ENCODE results near the gene BLTP2.

The BLTP2 gene

DNA sequence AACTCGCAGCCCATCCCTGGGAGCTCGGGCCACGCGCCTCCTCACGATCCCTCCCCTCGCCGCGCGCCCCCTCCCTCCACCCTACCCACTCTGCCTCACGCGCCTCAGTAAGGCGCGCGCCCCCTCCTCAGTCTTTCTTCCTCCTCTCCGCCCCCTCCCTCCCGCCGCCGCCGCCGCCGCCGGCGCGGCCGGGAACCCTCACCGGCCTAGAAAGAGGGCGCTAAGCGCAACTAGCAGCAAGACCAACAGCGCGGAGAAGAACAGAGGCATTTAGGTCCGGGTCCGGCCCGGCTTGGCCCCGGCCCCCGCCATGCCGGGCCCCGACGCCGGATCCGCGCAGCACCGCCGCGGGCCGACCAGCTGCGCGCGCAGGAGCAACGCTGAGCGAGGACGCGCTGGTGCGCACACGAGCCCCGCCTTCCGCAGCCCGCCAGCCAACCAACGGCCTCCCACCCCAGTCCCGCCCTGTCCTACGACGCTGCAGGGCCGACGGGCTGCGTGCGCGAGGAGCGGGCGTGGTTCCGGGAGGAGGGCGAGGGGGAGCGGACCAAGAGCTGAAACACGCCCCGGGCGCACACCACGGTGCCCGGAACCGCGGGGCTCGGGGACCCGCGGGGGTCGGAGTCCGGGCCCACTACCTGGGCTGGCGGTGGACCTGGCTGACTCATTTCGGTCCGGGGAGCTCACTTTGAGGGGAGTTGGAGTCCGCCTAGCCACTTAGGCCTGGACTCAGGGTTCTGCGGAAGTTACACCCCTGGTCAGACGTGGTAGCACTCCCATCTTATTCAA lies at the start of gene BLTP2:
TSS of gene BLTP2 (minus strand) at position 372 of the 789 bp plus-strand sequence. CDS start at position 270, 102 bp downstream.
- Mint-ChIP-seq H3K4me3 (peak within 1 kb of the TSS; percentile 97), H3K27ac (peak within 1 kb of the TSS; percentile 93), H3K9me3 (no peaks in the 10 kb centered on the region), H3K4me1 (ENCODE audit: low read depth) (peaks cover 45% of the 10 kb centered on the region), H3K36me3 (ENCODE audit: low read depth) (peaks cover 80% of the 10 kb centered on the region), H3K27me3 (no peaks in the 10 kb centered on the region)
- intact Hi-C loops (cut with micrococcal nuclease) = loop anchor here (1.0 to 5.0 kb wide), 3 partner anchors 16 to 72 kb away; partner anchors contain the start of genes RAB34, RPL23A, SDF2 and SPAG5

- Mint-ChIP-seq H3K36me3 (ENCODE audit: low read depth) (peaks cover 100% of the 10 kb centered on the region), H3K27ac (no peak overlapping the region), H3K27me3 (no peaks in the 10 kb centered on the region)
Measured at GRCh38 chr17:28693869-28694268, 48.9 kb upstream of the BLTP2 start.

GRCh38 chr17:28689011-28689410 lies 44.1 kb upstream of the BLTP2 start:
- Mint-ChIP-seq H3K27ac (no peak overlapping the region), H3K27me3 (no peaks in the 10 kb centered on the region), H3K4me3 (no peak overlapping the region), H3K4me1 (ENCODE audit: low read depth) (no peaks in the 10 kb centered on the region), H3K9me3 (no peaks in the 10 kb centered on the region), H3K36me3 (ENCODE audit: low read depth) (peaks cover 100% of the 10 kb centered on the region)
- intact Hi-C loops (cut with micrococcal nuclease) = no loop called here

More at GRCh38 chr17:28693869-28694268, 48.9 kb upstream of the BLTP2 start:
- Mint-ChIP-seq H3K4me1 (ENCODE audit: low read depth) (no peaks in the 10 kb centered on the region), H3K9me3 (no peaks in the 10 kb centered on the region), H3K4me3 (no peak overlapping the region)
- intact Hi-C loops (cut with micrococcal nuclease) = no loop called here

GRCh38 chr17:28688481-28688880 lies 43.5 kb upstream of the BLTP2 start:
- peaks cover 100% of the 10 kb centered on the region for H3K36me3 Mint-ChIP-seq (ENCODE audit: low read depth)
- H3K27ac Mint-ChIP-seq = no peak overlapping the region

DNA sequence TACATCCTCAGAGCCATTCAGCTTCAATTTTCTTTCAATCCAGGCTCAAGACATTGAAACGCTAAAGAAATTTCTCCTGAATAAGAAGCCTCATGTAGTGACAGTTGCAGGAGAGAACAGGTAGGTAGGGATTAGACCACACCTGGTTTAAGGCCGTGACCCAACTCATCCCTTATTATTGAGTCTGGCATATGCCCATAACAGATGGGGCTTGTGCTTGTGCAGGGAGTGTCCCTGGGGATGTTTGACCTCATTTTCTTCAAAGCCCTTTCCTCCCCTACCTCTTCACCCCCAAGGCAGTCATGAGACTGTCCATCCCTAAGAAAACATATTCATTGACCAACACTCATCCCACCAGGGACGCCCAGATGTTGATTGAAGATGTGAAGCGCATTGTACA lies 41.3 kb upstream of the BLTP2 start:
- no peak overlapping the region for H3K4me3 Mint-ChIP-seq
- intact Hi-C loops (cut with micrococcal nuclease) = no loop called here
- no peaks in the 10 kb centered on the region for H3K27me3 Mint-ChIP-seq
- no peaks in the 10 kb centered on the region for H3K4me1 Mint-ChIP-seq (ENCODE audit: low read depth)
- H3K9me3 Mint-ChIP-seq = no peaks in the 10 kb centered on the region
- H3K27ac Mint-ChIP-seq = no peak overlapping the region
- peaks cover 100% of the 10 kb centered on the region for H3K36me3 Mint-ChIP-seq (ENCODE audit: low read depth)

More at GRCh38 chr17:28688481-28688880, 43.5 kb upstream of the BLTP2 start:
- H3K4me3 Mint-ChIP-seq = no peak overlapping the region
- no peaks in the 10 kb centered on the region for H3K4me1 Mint-ChIP-seq (ENCODE audit: low read depth)
- no peaks in the 10 kb centered on the region for H3K9me3 Mint-ChIP-seq
- intact Hi-C loops (cut with micrococcal nuclease) = no loop called here
- no peaks in the 10 kb centered on the region for H3K27me3 Mint-ChIP-seq

DNA sequence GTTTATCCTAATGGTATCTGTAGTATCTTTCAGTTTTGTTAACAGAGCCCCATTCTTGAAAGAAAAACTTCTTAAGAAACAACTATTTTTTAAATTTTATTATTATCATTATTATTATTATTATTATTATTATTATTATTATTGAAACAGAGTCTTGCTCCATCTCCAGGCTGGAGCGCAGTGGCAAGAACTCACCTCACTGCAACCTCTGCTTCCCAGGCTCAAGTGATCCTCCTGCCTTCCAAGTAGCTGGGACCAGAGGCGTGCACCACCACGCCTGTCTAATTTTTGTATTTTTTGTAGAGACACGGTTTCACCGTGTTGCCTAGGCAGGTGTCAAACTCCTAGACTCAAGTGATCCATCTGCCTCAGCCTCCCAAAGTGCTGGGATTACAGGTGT lies 40.4 kb upstream of the BLTP2 start:
- H3K36me3 Mint-ChIP-seq (ENCODE audit: low read depth) = peaks cover 100% of the 10 kb centered on the region
- intact Hi-C loops (cut with micrococcal nuclease) = no loop called here
- no peaks in the 10 kb centered on the region for H3K9me3 Mint-ChIP-seq
- H3K27ac Mint-ChIP-seq = no peak overlapping the region
- H3K4me1 Mint-ChIP-seq (ENCODE audit: low read depth) = no peaks in the 10 kb centered on the region
- no peak overlapping the region for H3K4me3 Mint-ChIP-seq
- no peaks in the 10 kb centered on the region for H3K27me3 Mint-ChIP-seq

GRCh38 chr17:28684963-28685362 lies 40.0 kb upstream of the BLTP2 start:
- Mint-ChIP-seq H3K4me3 (no peak overlapping the region), H3K27ac (no peak overlapping the region), H3K27me3 (no peaks in the 10 kb centered on the region), H3K9me3 (no peaks in the 10 kb centered on the region), H3K4me1 (ENCODE audit: low read depth) (no peaks in the 10 kb centered on the region), H3K36me3 (ENCODE audit: low read depth) (peaks cover 100% of the 10 kb centered on the region)
- intact Hi-C loops (cut with micrococcal nuclease) = no loop called here

GRCh38 chr17:28682655-28683054 lies 37.7 kb upstream of the BLTP2 start:
- Mint-ChIP-seq H3K9me3 (no peaks in the 10 kb centered on the region), H3K4me3 (no peak overlapping the region), H3K36me3 (ENCODE audit: low read depth) (peaks cover 100% of the 10 kb centered on the region), H3K4me1 (ENCODE audit: low read depth) (no peaks in the 10 kb centered on the region), H3K27me3 (no peaks in the 10 kb centered on the region), H3K27ac (no peak overlapping the region)
- intact Hi-C loops (cut with micrococcal nuclease) = no loop called here

DNA sequence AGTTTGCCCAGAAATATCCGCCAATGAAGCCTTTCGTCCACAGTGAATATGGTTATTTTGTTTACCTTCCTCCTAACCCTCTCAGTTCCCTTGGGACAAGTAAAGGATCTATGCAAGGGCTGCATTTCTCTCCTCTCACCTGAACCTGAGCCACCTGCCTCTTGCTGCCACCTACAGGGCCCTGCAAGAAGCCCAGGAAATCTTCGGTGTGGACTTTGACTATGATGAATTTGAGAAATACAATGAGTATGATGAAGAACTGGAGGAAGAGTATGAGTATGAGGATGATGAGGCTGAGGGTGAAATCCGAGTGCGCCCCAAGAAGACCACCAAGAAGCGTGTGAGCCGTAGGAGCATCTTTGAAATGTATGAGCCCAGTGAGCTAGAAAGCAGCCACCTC lies 31.0 kb upstream of the BLTP2 start:
- Mint-ChIP-seq H3K36me3 (ENCODE audit: low read depth) (peaks cover 98% of the 10 kb centered on the region), H3K27ac (no peak overlapping the region), H3K4me3 (no peak overlapping the region), H3K27me3 (no peaks in the 10 kb centered on the region), H3K9me3 (no peaks in the 10 kb centered on the region), H3K4me1 (ENCODE audit: low read depth) (no peaks in the 10 kb centered on the region)
- intact Hi-C loops (cut with micrococcal nuclease) = no loop called here

DNA sequence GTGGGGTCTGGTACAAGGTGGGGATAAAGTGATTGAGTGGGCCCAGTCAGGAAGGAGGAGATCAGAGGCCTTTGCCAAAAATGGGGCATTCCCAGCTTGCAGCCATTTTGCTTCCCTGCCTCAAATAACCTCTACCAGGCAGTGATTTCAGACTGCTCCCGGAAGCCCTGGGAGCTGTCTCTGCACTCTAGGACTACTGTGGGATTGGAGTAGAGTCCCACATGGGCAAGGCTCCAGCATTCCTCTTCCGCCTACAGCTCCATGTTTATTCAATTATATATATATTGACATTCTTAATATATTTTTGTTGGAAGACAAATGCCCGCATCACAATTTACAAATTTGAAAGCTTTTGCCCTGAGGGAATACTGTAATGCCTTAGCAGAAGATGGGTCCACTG lies 30.5 kb upstream of the BLTP2 start:
- H3K4me1 Mint-ChIP-seq (ENCODE audit: low read depth) = no peaks in the 10 kb centered on the region
- no peak overlapping the region for H3K27ac Mint-ChIP-seq
- no peaks in the 10 kb centered on the region for H3K9me3 Mint-ChIP-seq
- intact Hi-C loops (cut with micrococcal nuclease) = no loop called here
- peaks cover 98% of the 10 kb centered on the region for H3K36me3 Mint-ChIP-seq (ENCODE audit: low read depth)
- H3K4me3 Mint-ChIP-seq = no peak overlapping the region
- no peaks in the 10 kb centered on the region for H3K27me3 Mint-ChIP-seq

DNA sequence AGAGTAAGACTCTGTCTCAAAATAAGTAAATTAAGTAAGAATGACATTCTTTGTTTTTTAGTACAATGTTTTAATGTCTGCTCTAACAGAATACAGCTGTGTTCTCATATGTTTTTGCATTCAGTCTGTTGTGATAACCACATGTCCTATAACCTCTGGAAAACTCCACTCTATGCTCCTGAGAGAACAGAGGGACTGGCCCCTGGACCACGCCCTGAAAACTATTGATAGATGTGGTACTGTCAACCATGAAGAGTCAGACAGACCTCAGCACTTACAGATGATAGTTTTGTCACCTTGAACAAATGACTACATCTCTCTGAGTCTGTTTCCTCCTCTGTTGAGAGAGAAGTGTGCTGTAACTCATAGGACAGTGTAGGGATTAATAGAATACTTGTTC lies 25.0 kb upstream of the BLTP2 start:
- Mint-ChIP-seq H3K27me3 (no peaks in the 10 kb centered on the region), H3K27ac (no peak overlapping the region), H3K4me1 (ENCODE audit: low read depth) (peaks cover 17% of the 10 kb centered on the region), H3K4me3 (no peak overlapping the region), H3K36me3 (ENCODE audit: low read depth) (peaks cover 74% of the 10 kb centered on the region), H3K9me3 (no peaks in the 10 kb centered on the region)
- intact Hi-C loops (cut with micrococcal nuclease) = no loop called here

- H3K4me1 Mint-ChIP-seq (ENCODE audit: low read depth) = peaks cover 36% of the 10 kb centered on the region
Measured at GRCh38 chr17:28667870-28668269, 22.9 kb upstream of the BLTP2 start.

GRCh38 chr17:28665994-28666393 lies 21.0 kb upstream of the BLTP2 start:
- intact Hi-C loops (cut with micrococcal nuclease) = no loop called here
- peaks cover 40% of the 10 kb centered on the region for H3K4me1 Mint-ChIP-seq (ENCODE audit: low read depth)
- no peak overlapping the region for H3K4me3 Mint-ChIP-seq
- H3K27me3 Mint-ChIP-seq = no peaks in the 10 kb centered on the region
- peaks cover 65% of the 10 kb centered on the region for H3K36me3 Mint-ChIP-seq (ENCODE audit: low read depth)
- no peaks in the 10 kb centered on the region for H3K9me3 Mint-ChIP-seq
- no peak overlapping the region for H3K27ac Mint-ChIP-seq

More at GRCh38 chr17:28667870-28668269, 22.9 kb upstream of the BLTP2 start:
- no peaks in the 10 kb centered on the region for H3K27me3 Mint-ChIP-seq
- H3K27ac Mint-ChIP-seq = no peak overlapping the region
- no peak overlapping the region for H3K4me3 Mint-ChIP-seq
- no peaks in the 10 kb centered on the region for H3K9me3 Mint-ChIP-seq
- H3K36me3 Mint-ChIP-seq (ENCODE audit: low read depth) = peaks cover 71% of the 10 kb centered on the region
- intact Hi-C loops (cut with micrococcal nuclease) = no loop called here

- Mint-ChIP-seq H3K9me3 (no peaks in the 10 kb centered on the region), H3K27me3 (no peaks in the 10 kb centered on the region), H3K4me3 (no peak overlapping the region), H3K27ac (peak overlapping the region; percentile 98), H3K4me1 (ENCODE audit: low read depth) (peaks cover 55% of the 10 kb centered on the region), H3K36me3 (ENCODE audit: low read depth) (peaks cover 65% of the 10 kb centered on the region)
- intact Hi-C loops (cut with micrococcal nuclease) = loop anchor here (5.0 kb wide), 1 partner anchor 49 kb away; the partner anchor contains the start of gene PROCA1
Measured at GRCh38 chr17:28663723-28664122, 18.8 kb upstream of the BLTP2 start.

DNA sequence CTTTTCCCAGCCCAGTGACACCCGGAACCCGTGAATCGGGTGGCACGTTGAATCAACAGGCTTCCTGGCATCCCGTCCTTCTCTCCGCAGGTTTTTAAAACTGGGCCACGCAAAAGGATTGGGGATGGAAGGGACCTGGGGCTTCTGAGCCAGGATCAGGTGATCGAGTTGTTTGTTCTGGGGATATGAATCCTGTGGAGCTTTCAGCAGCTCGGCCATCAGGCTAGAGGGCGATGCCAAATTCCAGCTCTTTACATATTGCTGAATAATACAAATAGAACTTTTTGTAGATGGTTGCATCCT lies 17.5 kb upstream of the BLTP2 start:
- H3K36me3 Mint-ChIP-seq (ENCODE audit: low read depth) = peaks cover 65% of the 10 kb centered on the region
- peak overlapping the region; percentile 99 for H3K4me3 Mint-ChIP-seq
- H3K27ac Mint-ChIP-seq = peak overlapping the region; percentile 98
- intact Hi-C loops (cut with micrococcal nuclease) = loop anchor here (5.0 kb wide), 1 partner anchor 50 kb away; the partner anchor contains the start of gene PROCA1
- H3K27me3 Mint-ChIP-seq = no peaks in the 10 kb centered on the region
- peaks cover 58% of the 10 kb centered on the region for H3K4me1 Mint-ChIP-seq (ENCODE audit: low read depth)
- no peaks in the 10 kb centered on the region for H3K9me3 Mint-ChIP-seq

All from dendritic cell treated with granulocyte-macrophage colony-stimulating factor and Interleukin-4, amounts not matched to agents 40 ng/mL and 50 ng/mL, for 4 days (primary cell).